Measurements from ENCODE around the gene BPIFA1. TPM values are rescaled to one million over a fixed set of nuclear protein-coding genes. Genes with fewer than 3 reads are reported as not detected.

BPIFA1 gene
- total and polyA plus RNA-seq, 12 donors = not detected

DNA sequence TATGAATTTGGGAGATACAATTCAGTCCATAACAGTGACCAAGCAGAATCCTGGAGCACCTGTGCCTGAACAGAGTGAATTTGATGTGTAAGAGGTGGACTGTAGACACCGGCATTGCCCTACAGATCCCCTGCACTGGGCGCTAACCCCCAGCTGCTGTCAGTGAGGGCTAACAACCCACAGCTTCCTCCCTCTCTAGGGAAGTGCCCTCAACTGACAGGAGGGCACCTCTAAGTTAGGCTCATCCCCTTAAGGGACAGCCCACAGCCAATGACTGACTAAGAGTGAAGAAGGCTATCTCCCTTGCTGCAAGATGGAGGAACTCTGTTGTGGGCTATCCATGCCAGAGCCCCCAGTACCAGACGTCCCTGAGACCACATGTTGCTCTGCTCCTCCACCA, 31.9 kb downstream of the BPIFA1 start:
- Histone ChIP-seq H3K27ac (no peak overlapping the region), H3K27me3 (peaks cover 0 to 59% (median 31%) of the 10 kb centered on the region in 7 donors), H3K9me3 (peaks cover 0 to 3% (median 0%) of the 10 kb centered on the region in 11 donors), H3K4me1 (peaks cover 0 to 13% (median 0%) of the 10 kb centered on the region in 9 donors), H3K4me3 (no peak overlapping the region), H3K36me3 (no peaks in the 10 kb centered on the region)
- 61 to 62% methylated on average over 3 of the region's 3 CpGs for WGBS, 2 donors
- ATAC-seq = no peak
- intact Hi-C loops (cut with DNase I) = no loop called here
- TF ChIP-seq CTCF (IDR thresholded peaks at IDR 0.05) = no peak
- DNase-seq = no peak

DNA sequence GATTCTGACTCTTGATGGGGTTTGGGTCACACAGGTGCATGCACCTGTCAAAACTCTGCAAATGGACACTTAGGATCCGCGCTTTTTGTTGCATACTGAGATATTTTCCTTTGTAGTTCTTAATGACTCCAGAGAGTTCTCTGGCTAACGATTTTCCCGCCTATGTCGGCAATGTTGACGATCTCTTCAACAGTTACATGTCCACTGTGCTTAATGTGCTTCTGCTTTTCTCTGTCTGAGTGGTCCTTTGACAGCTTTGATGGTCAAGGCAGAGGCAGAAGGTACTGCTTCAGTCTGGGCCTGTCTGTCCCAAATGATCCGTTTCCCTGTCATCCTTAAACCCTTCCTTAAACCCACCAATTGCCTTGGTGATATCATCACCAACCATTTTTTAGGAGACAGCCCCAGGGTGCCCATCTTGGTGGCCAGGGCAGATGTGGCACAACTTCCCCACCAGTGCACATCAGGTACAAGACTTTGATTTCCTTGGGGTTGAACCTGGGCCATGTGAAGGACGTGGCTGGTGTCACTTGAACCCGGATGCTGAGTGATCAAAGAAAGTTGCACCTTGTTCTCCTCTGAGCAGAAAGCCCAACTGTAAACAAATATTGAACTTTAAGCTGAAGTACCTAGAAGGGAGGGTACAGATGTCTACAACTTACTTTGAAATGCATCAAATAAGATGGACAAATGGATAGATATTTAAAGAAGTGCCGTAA, 36.5 kb downstream of the BPIFA1 start:
- no peak for ATAC-seq
- Histone ChIP-seq H3K27me3 (peaks cover 0 to 56% (median 11%) of the 10 kb centered on the region in 7 donors), H3K9me3 (no peaks in the 10 kb centered on the region), H3K4me1 (peaks cover 0 to 9% (median 0%) of the 10 kb centered on the region in 9 donors), H3K27ac (no peak overlapping the region), H3K36me3 (no peaks in the 10 kb centered on the region), H3K4me3 (no peak overlapping the region)
- intact Hi-C loops (cut with DNase I) = no loop called here
- 85 to 89% methylated on average over 10 of the region's 10 CpGs for WGBS, 2 donors
- no peak for TF ChIP-seq CTCF (IDR thresholded peaks at IDR 0.05)
- no peak for DNase-seq

GRCh38 chr20:33273117-33273851, 37.5 kb downstream of the BPIFA1 start:
- ATAC-seq (no peak), DNase-seq (no peak)
- TF ChIP-seq CTCF (IDR thresholded peaks at IDR 0.05) = no peak
- no peak overlapping the region for H3K4me3 ChIP-seq
- H3K36me3 ChIP-seq = no peaks in the 10 kb centered on the region
- no peaks in the 10 kb centered on the region for H3K9me3 ChIP-seq
- H3K27me3 ChIP-seq = peaks cover 0 to 56% (median 10%) of the 10 kb centered on the region in 7 donors
- no peak overlapping the region for H3K27ac ChIP-seq
- 55 to 59% methylated on average over 13 of the region's 13 CpGs for WGBS, 2 donors
- intact Hi-C loops (cut with DNase I) = no loop called here
- H3K4me1 ChIP-seq = peaks cover 0 to under 1% (median 0%) of the 10 kb centered on the region in 9 donors

DNA sequence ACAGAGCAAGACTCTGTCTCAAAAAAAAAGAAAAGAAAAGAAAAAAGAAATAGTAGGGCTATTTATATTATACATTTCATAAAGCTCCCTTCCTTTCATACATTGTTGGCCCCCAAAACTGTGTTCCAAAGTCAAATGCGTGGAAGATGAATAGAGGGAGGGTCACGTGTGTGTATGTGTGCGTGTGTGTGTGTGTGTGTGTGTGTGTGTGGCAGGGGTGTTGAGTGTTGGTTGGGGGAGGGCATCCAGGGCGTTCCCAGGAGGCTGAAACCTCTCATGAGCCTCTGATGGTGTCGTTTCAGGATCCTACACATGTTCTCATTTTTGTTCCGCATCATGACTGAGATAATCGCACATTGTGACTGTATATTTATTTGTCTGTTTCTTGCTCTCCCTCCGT, 39.4 kb downstream of the BPIFA1 start:
- WGBS, 2 donors = 75 to 80% methylated on average over 8 of the region's 8 CpGs
- Histone ChIP-seq H3K27me3 (peaks cover 0 to 54% (median 13%) of the 10 kb centered on the region in 7 donors), H3K36me3 (no peaks in the 10 kb centered on the region), H3K27ac (no peak overlapping the region), H3K9me3 (no peaks in the 10 kb centered on the region), H3K4me3 (no peak overlapping the region), H3K4me1 (no peaks in the 10 kb centered on the region)
- no peak for ATAC-seq
- TF ChIP-seq CTCF (IDR thresholded peaks at IDR 0.05) = no peak
- DNase-seq = no peak
- intact Hi-C loops (cut with DNase I) = no loop called here
